Measurements from ENCODE around the gene DLK1.

Gene DLK1

DNA sequence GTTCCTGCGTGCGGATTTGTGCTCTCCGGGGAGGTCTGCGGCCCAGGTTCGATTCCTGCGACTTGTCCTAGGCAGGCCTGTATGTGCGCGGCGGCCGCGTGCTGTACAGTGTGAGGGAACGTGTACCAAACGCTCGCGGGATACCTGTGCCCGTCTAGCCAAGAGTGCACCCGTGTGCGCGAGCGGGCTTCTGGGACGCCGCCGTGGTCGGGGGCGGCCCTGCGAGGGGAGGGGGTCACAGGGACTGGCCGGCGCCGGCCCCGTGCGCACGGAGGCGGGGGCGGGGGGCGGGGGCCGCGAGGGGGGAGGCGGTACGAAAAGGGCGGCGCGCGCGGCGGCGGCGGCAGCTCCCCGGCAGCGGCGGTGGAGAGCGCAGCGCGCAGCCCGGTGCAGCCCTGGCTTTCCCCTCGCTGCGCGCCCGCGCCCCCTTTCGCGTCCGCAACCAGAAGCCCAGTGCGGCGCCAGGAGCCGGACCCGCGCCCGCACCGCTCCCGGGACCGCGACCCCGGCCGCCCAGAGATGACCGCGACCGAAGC, at the start of gene DLK1:
Gene DLK1 (plus strand): TSS at position 343 of the 536 bp plus-strand sequence. CDS start 177 bp downstream, at position 520.
- peaks cover 0 to 12% (median 5%) of the 10 kb centered on the region in 11 experiments; a peak in 9 of 22 replicates for H3K9me3 ChIP-seq (replicated peaks in 1 of 11)
- H3K36me3 ChIP-seq = no peaks in the 10 kb centered on the region
- peaks cover 0 to 12% (median 0%) of the 10 kb centered on the region in 11 experiments; a peak in 6 of 22 replicates for H4K20me1 ChIP-seq
- TF ChIP-seq Cebpa-rat (IDR thresholded peaks at IDR 0.05) = no peak
- H3K9ac ChIP-seq = no peak within 1 kb of the TSS
- H3K27me3 ChIP-seq = peaks cover 24 to 69% (median 48%) of the 10 kb centered on the region in 11 experiments
- H3K4me1 ChIP-seq = peaks cover 0 to 13% (median 0%) of the 10 kb centered on the region in 10 experiments; a peak in 3 of 20 replicates
- no peak within 1 kb of the TSS for H3K4me2 ChIP-seq
- no peak within 1 kb of the TSS for H3K4me3 ChIP-seq
- no peak within 1 kb of the TSS for H3K27ac ChIP-seq

DNA sequence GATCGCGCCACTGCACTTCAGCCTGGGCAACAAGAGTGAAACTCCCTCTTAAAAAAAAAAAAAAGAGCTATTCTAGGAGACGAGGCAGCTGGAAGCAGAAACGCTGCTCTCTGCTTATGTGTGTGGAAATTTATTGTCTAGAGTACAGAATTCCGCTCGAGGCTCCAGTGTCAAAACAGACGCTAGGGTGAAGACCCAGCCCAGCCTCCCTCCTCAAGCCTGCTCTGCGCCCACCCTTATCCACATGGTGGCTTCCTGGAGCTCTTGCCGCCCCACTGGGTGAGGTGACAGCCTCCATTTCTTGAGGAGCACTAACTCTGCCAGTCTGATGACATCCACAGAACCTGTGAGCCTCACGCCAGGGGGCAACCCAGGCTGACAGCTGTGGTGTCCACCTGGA, 49.5 kb upstream of the DLK1 start:
- peak overlapping the region in 8 of 11 experiments; percentile 18 to 78 (median 61); a peak in 13 of 22 replicates for H3K27ac ChIP-seq

DNA sequence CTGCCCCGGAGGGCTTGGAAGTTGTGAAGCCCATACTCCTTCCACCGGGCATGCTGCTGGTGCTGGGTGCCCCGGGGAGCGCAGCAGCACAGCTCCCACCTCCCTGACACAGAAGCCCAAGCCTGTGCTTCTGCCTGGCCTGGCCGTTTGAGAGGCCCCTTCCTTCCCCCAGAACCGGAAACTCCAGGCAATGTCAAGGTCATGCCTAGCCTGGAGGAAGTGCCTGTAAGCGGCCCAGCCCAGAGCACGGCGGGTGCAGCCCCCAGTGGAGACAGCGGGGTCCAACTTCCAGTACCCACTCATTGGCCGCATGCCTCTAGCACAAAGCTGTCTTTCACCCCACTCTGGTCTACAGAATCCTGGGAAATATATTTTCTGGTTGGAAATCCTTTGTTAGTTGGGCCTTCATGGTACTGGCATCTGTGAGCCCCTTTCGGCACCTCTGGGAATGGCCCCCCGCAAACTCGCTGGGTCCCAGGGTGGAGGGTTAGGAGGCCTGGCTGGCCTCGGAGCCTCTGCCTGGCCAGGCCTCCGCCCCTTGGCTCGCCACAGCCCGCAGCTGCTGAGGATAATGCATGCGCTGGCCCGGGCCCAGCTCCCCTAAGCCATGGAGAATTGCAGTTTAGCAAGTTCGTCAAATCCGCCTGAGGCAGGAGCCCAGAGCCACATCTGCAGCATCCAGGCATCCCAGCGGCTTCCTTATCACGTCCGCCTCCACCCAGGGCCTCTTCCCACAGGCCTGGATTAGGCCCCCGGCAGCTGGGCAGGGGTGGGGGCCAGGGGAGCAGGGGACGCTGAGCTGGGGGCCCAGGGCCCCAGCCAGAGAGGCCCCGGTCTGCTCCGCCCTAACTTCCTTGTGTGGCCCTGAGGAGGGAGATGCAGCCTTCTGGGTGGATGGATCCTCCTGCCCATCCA, 48.9 kb upstream of the DLK1 start:
- Histone ChIP-seq H3K4me2 (peak overlapping the region; percentile 67 to 91 (median 78)), H3K36me3 (no peaks in the 10 kb centered on the region), H3K9ac (peak overlapping the region in 10 of 11 experiments; percentile 6 to 59 (median 38); a peak in 10 of 22 replicates), H3K4me1 (peaks cover 24 to 64% (median 39%) of the 10 kb centered on the region in 10 experiments), H3K9me3 (replicated peaks in 1 of 11) (peaks cover 0 to 5% (median 0%) of the 10 kb centered on the region in 11 experiments; a peak in 3 of 22 replicates), H4K20me1 (0 out of 22 replicates have a peak, but pooled peaks cover 0 to under 1% (median 0%) of the 10 kb centered on the region in 11 experiments), H3K27me3 (peaks cover 1 to 30% (median 18%) of the 10 kb centered on the region in 11 experiments; a peak in 12 of 22 replicates), H3K4me3 (no peak overlapping the region), H3K27ac (peak overlapping the region in 8 of 11 experiments; percentile 18 to 78 (median 61); a peak in 13 of 22 replicates)
- TF ChIP-seq Cebpa-rat (IDR thresholded peaks at IDR 0.05) = no peak

More for the DNA sequence above, 49.5 kb upstream of the DLK1 start:
- peaks cover 4 to 34% (median 18%) of the 10 kb centered on the region in 11 experiments; a peak in 12 of 22 replicates for H3K27me3 ChIP-seq
- H3K36me3 ChIP-seq = no peaks in the 10 kb centered on the region
- H3K9ac ChIP-seq = peak overlapping the region in 10 of 11 experiments; percentile 6 to 59 (median 38); a peak in 10 of 22 replicates
- peaks cover 24 to 59% (median 41%) of the 10 kb centered on the region in 10 experiments for H3K4me1 ChIP-seq
- H3K9me3 ChIP-seq (replicated peaks in 1 of 11) = no peaks in the 10 kb centered on the region
- no peak for TF ChIP-seq Cebpa-rat (IDR thresholded peaks at IDR 0.05)
- H3K4me2 ChIP-seq = peak overlapping the region; percentile 67 to 91 (median 78)
- peaks cover 0 to 6% (median 0%) of the 10 kb centered on the region in 11 experiments; a peak in 1 of 22 replicates for H4K20me1 ChIP-seq
- H3K4me3 ChIP-seq = no peak overlapping the region

DNA sequence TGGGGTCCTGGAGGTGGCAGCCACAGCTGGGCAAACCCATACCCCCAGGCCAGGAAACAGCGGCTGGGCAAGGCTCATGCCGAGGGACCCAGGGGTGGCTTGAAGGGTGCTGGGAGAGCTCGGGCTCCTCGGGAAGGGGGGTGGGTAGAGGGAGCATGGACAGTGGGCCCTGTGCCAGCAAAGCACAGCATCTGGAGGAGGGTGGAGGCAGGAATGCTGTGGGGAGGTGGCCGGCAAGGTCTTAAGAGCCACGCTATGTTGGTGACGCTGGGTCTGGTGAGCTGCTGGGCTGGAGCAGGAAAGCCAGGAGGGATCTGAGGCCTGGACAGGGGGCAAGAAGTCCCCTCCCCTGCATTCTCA, 48.2 kb upstream of the DLK1 start:
- no peak overlapping the region for H3K9ac ChIP-seq
- H3K4me1 ChIP-seq = peaks cover 22 to 64% (median 39%) of the 10 kb centered on the region in 10 experiments
- H3K27ac ChIP-seq = peak overlapping the region in 6 of 11 experiments; percentile 54 to 78 (median 66); a peak in 6 of 22 replicates
- H4K20me1 ChIP-seq = no peaks in the 10 kb centered on the region
- H3K36me3 ChIP-seq = no peaks in the 10 kb centered on the region
- H3K9me3 ChIP-seq (replicated peaks in 1 of 11) = peaks cover 0 to 6% (median 0%) of the 10 kb centered on the region in 11 experiments; a peak in 3 of 22 replicates
- H3K4me2 ChIP-seq = peak overlapping the region in 3 of 11 experiments; percentile 80 to 91 (median 86); a peak in 3 of 22 replicates
- H3K27me3 ChIP-seq = peaks cover 0 to 23% (median 12%) of the 10 kb centered on the region in 11 experiments; a peak in 12 of 22 replicates
- no peak overlapping the region for H3K4me3 ChIP-seq
- no peak for TF ChIP-seq Cebpa-rat (IDR thresholded peaks at IDR 0.05)

DNA sequence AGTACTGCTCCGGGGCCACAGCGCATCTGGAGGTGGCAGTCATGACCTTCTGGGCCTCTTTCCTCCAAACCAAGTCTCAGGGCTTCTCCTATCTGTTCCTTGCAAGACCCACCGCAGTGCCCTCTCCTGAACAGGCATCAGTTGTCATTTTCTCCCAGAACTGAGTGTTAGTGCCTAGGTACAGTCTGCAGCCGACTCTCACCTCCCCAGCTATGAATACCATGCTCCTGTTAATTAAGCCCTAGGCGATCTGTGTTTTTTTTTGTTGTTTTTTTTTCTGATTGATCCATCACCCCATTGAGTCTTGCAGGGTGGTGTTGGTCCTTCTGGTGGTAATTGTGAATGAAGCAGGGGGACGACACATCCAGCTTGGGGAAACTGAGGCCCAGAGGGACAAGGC, 47.5 kb upstream of the DLK1 start:
- no peaks in the 10 kb centered on the region for H3K36me3 ChIP-seq
- H3K9me3 ChIP-seq (replicated peaks in 1 of 11) = peaks cover 0 to 6% (median 0%) of the 10 kb centered on the region in 11 experiments; a peak in 3 of 22 replicates
- TF ChIP-seq Cebpa-rat (IDR thresholded peaks at IDR 0.05) = no peak
- H4K20me1 ChIP-seq = no peaks in the 10 kb centered on the region; a peak in 1 of 22 replicates
- no peak overlapping the region for H3K4me3 ChIP-seq
- no peak overlapping the region for H3K9ac ChIP-seq
- H3K27me3 ChIP-seq = peaks cover 0 to 17% (median 6%) of the 10 kb centered on the region in 11 experiments; a peak in 9 of 22 replicates
- peaks cover 22 to 65% (median 41%) of the 10 kb centered on the region in 10 experiments for H3K4me1 ChIP-seq
- H3K27ac ChIP-seq = no peak overlapping the region
- H3K4me2 ChIP-seq = no peak overlapping the region

DNA sequence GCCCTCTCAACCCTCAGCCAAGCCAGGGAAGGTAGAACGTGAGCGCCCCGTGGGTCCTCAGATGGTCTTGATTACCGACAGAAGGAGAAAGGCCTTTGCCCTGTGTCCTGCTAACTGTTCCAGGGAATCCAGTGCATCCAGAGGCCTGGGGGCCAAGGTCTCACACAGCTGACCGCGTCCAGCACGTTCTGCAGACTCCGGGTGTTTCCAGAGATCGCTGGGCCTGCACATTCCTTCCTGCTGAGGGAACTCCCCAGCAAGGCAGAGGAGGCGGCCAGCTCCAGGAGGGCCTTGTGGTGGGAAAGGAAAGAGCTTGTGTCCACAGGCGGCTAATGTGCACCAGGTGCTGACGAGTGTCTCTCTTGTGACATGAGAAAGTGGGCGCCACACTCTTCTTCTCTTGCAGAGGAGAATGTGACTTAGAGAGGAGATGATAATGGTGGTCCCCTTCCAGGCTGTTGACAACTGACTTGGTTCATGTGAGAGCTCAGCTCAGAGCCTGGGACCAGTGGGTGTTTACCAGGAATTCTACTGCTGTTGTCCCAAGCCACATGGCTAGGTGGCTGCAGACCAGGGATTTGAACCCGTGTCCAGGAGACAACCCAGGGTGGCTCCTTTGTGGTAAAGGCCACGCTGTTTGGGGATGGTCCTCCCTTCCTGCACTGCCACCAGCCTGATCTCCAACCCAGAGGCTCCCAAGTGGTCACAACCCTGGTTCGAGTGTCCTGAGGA, 46.8 kb upstream of the DLK1 start:
- H3K4me3 ChIP-seq = no peak overlapping the region
- no peak for TF ChIP-seq Cebpa-rat (IDR thresholded peaks at IDR 0.05)
- H3K9me3 ChIP-seq (replicated peaks in 1 of 11) = peaks cover 0 to 6% (median 0%) of the 10 kb centered on the region in 11 experiments; a peak in 3 of 22 replicates
- no peaks in the 10 kb centered on the region for H3K36me3 ChIP-seq
- H3K4me1 ChIP-seq = peaks cover 24 to 72% (median 48%) of the 10 kb centered on the region in 10 experiments
- no peak overlapping the region for H3K9ac ChIP-seq
- peak overlapping the region in 6 of 11 experiments; percentile 10 to 53 (median 28); a peak in 5 of 22 replicates for H3K4me2 ChIP-seq
- H3K27ac ChIP-seq = peak overlapping the region in 4 of 11 experiments; percentile 0 to 52 (median 38); a peak in 5 of 22 replicates
- peaks cover 0 to 10% (median 0%) of the 10 kb centered on the region in 11 experiments; a peak in 5 of 22 replicates for H3K27me3 ChIP-seq
- H4K20me1 ChIP-seq = no peaks in the 10 kb centered on the region; a peak in 1 of 22 replicates

DNA sequence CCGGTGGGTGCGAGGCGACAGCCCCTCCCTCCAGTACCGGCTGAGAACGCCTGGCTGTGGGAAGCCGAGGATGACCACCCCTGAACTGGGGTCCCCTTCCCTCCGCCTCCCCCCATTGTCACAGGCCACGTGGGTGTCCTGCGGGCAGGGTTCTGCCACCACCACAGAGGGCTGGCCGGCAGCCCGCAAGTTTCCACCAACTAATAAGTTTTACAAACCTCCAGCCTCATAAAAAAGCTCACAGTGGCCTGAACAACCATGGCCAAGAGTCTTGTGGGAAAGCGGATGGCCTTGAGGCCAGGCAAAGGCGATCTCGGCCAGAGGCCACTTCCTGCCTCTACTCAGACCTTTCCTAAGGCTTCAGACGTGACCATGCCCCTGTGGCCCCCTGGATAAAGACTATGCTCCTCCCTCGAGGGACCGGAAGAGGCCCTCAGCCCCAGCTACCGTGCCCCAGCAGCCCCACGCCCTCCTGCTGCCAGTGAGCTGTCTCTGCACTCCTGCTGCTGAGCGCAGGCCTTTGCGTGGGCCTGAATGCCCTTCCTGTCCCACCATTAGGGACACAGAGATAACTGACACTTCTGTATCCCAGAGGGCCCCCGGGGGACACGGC, 46.1 kb upstream of the DLK1 start:
- Histone ChIP-seq H3K9me3 (replicated peaks in 1 of 11) (peaks cover 0 to 6% (median 0%) of the 10 kb centered on the region in 11 experiments; a peak in 3 of 22 replicates), H3K27ac (peak overlapping the region in 4 of 11 experiments; percentile 0 to 52 (median 38); a peak in 6 of 22 replicates), H4K20me1 (no peaks in the 10 kb centered on the region; a peak in 1 of 22 replicates), H3K27me3 (peaks cover 0 to 7% (median 0%) of the 10 kb centered on the region in 11 experiments; a peak in 2 of 22 replicates), H3K4me2 (peak overlapping the region; percentile 3 to 53 (median 26); a peak in 10 of 22 replicates), H3K9ac (peak overlapping the region in 2 of 11 experiments; percentile 18 to 28; a peak in 3 of 22 replicates), H3K4me3 (no peak overlapping the region), H3K4me1 (peaks cover 24 to 75% (median 49%) of the 10 kb centered on the region in 10 experiments), H3K36me3 (no peaks in the 10 kb centered on the region)
- TF ChIP-seq Cebpa-rat (IDR thresholded peaks at IDR 0.05) = no peak
